CD8-positive, alpha-beta memory T cell (primary cell): ENCODE measurements around the gene PRUNE2. TPM values are rescaled to one million over a fixed set of nuclear protein-coding genes. Genes with fewer than 3 reads are reported as not detected.

Experiments
- CTCF ChIA-PET: fragments of 350-600 bp; sonication (Branson Sonifier 250); formaldehyde crosslinking; loops from one replicate; lab custom pipeline; 2021; ENCODE audit warnings: antibody characterized with exemption; lab: Charles Lee
- POLR2A ChIA-PET: fragments of 350-600 bp; sonication (Branson Sonifier 250); formaldehyde crosslinking; loops from one replicate; lab custom pipeline; 2021; ENCODE audit warnings: antibody characterized with exemption; lab: Charles Lee
- DNase-seq, 5 donors: peaks; one replicate each; pipeline versions ENCODE4 v3.0.0 to v3.0.0-alpha.2; 2020 to 2022; ENCODE audit warnings: mixed read lengths in 1 of 5
- H3K27ac ChIP-seq: one replicate; pipeline ENCODE4 v1.7.0; 2013; ENCODE audit warnings: low read depth, mild to moderate bottlenecking, low read length, moderate library complexity
- H3K27me3 ChIP-seq: 2 replicates; pipeline ENCODE4 v1.7.0; 2013; ENCODE audit warnings: low read length, mild to moderate bottlenecking; ENCODE audit not compliant: insufficient read depth, poor library complexity, severe bottlenecking
- H3K36me3 ChIP-seq: 2 replicates; pipeline ENCODE4 v1.7.0; 2013; ENCODE audit warnings: mild to moderate bottlenecking, low read length, moderate library complexity; ENCODE audit not compliant: insufficient read depth
- H3K4me1 ChIP-seq: 2 replicates; pipeline ENCODE4 v1.7.0; 2013; ENCODE audit warnings: mild to moderate bottlenecking, low read length, moderate library complexity; ENCODE audit not compliant: insufficient read depth
- H3K4me3 ChIP-seq: 2 replicates; pipeline ENCODE4 v1.7.0; 2013; ENCODE audit warnings: mild to moderate bottlenecking, low read length
- H3K9me3 ChIP-seq: 2 replicates; pipeline ENCODE4 v1.7.0; 2013; ENCODE audit warnings: mild to moderate bottlenecking, low read length
- H3K27ac Mint-ChIP-seq, 8 donors: one replicate each; pipeline ENCODE4 v1.8.0; 2020 to 2021; ENCODE audit warnings: mixed read lengths in 8 of 8, mild to moderate bottlenecking in 6 of 8, inconsistent platforms in 3 of 8, moderate library complexity in 3 of 8
- H3K27me3 Mint-ChIP-seq, 2 donors: one replicate each; pipeline ENCODE4 v1.8.0; 2020 to 2021; ENCODE audit warnings: mixed read lengths in 2 of 2, mild to moderate bottlenecking in 1 of 2, moderate library complexity in 1 of 2
- H3K36me3 Mint-ChIP-seq, 3 donors: one replicate each; pipeline ENCODE4 v1.8.0; 2020 to 2021; ENCODE audit warnings: mixed read lengths in 3 of 3, inconsistent platforms in 1 of 3, mild to moderate bottlenecking in 1 of 3
- H3K4me1 Mint-ChIP-seq, 3 donors: one replicate each; pipeline ENCODE4 v1.8.0; 2020 to 2021; ENCODE audit warnings: mixed read lengths in 3 of 3, inconsistent platforms in 1 of 3, mild to moderate bottlenecking in 1 of 3
- H3K4me3 Mint-ChIP-seq, 7 donors: one replicate each; pipeline ENCODE4 v1.8.0; 2020 to 2021; ENCODE audit warnings: mixed read lengths in 7 of 7, mild to moderate bottlenecking in 6 of 7, moderate library complexity in 4 of 7, inconsistent platforms in 2 of 7
- H3K9me3 Mint-ChIP-seq, 5 donors: one replicate each; pipeline ENCODE4 v1.8.0; 2020 to 2022; ENCODE audit warnings: mixed read lengths in 5 of 5, mild to moderate bottlenecking in 3 of 5, moderate library complexity in 2 of 5, inconsistent platforms in 1 of 5
- polyA plus RNA-seq: library from polyadenylated mRNA; unstranded; fragments of 300-500 nt; fragmentation: Illumina TruSeq; gene quantifications from one replicate; pipeline ENCODE4 v1.2.3, GENCODE V29; 2021
- total RNA-seq, 2 experiments: library from RNA; stranded (reverse); gene quantifications; one replicate each; pipeline ENCODE4 v1.2.3, GENCODE V29; 2021

Gene PRUNE2
- total and polyA plus RNA-seq, 3 experiments from 2014 or later: 0.21 to 0.53 (median 0.48) TPM

GRCh38 chr9:76720245-76720644, 185.7 kb downstream of the PRUNE2 start:
- Mint-ChIP-seq H3K27me3 (peaks cover 10 to 29% of the 10 kb centered on the region in 2 donors), H3K9me3 (no peaks in the 10 kb centered on the region), H3K27ac (no peak overlapping the region), H3K4me3 (no peak overlapping the region), H3K36me3 (no peaks in the 10 kb centered on the region), H3K4me1 (no peaks in the 10 kb centered on the region)
- no peak for DNase-seq
- H3K27ac ChIP-seq: no peak overlapping the region
- H3K36me3 ChIP-seq: no peaks in the 10 kb centered on the region
- no peak overlapping the region for H3K4me3 ChIP-seq
- ChIA-PET POLR2A (no interaction called here), CTCF (interaction anchor here (1.3 kb wide), 1 partner anchor 16 kb away, joined by 3 read pairs; no protein-coding TSS in a partner anchor)
- no peaks in the 10 kb centered on the region for H3K27me3 ChIP-seq
- no peaks in the 10 kb centered on the region for H3K4me1 ChIP-seq
- H3K9me3 ChIP-seq: no peaks in the 10 kb centered on the region

- Mint-ChIP-seq H3K4me3 (no peak overlapping the region), H3K4me1 (no peaks in the 10 kb centered on the region), H3K9me3 (no peaks in the 10 kb centered on the region), H3K27ac (no peak overlapping the region), H3K27me3 (peaks cover 15 to 26% of the 10 kb centered on the region in 2 donors), H3K36me3 (no peaks in the 10 kb centered on the region)
- no peaks in the 10 kb centered on the region for H3K4me1 ChIP-seq
- H3K9me3 ChIP-seq: no peaks in the 10 kb centered on the region
- DNase-seq: no peak
- no peak overlapping the region for H3K4me3 ChIP-seq
- POLR2A ChIA-PET: no interaction called here
- H3K36me3 ChIP-seq: no peaks in the 10 kb centered on the region
- H3K27me3 ChIP-seq: no peaks in the 10 kb centered on the region
- H3K27ac ChIP-seq: no peak overlapping the region
- CTCF ChIA-PET: no interaction called here
Observed at GRCh38 chr9:76718166-76718565, 187.7 kb downstream of the PRUNE2 start.

DNA sequence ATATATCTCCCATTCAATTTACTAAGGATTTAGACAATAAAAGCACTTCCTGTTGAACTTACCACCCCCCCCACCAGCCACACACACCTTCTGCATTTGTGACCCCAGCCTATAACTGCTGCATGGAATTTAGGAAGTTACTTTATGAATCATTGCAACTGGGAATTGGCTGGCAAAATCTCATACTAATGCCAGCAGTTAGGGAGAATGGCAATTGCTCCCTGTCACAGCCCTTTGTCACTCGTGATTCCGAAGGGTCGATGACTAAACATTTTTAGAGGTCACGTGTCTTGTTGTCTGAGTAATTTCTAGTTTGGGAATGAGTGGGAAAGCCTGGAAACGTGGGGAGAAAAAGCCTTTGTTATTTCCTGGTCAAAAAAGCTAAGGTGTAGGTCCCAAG, 188.3 kb downstream of the PRUNE2 start:
- no peak overlapping the region for H3K4me3 Mint-ChIP-seq
- H3K4me1 Mint-ChIP-seq: no peaks in the 10 kb centered on the region
- H3K9me3 ChIP-seq: no peaks in the 10 kb centered on the region
- no peaks in the 10 kb centered on the region for H3K36me3 ChIP-seq
- no peak for DNase-seq
- peaks cover 15 to 23% of the 10 kb centered on the region in 2 donors for H3K27me3 Mint-ChIP-seq
- no peak overlapping the region for H3K4me3 ChIP-seq
- H3K9me3 Mint-ChIP-seq: no peaks in the 10 kb centered on the region
- H3K36me3 Mint-ChIP-seq: no peaks in the 10 kb centered on the region
- no peaks in the 10 kb centered on the region for H3K27me3 ChIP-seq
- CTCF ChIA-PET: interaction anchor here (1.4 kb wide), 1 partner anchor 13 kb away, joined by 3 read pairs; no protein-coding TSS in a partner anchor
- POLR2A ChIA-PET: no interaction called here
- H3K27ac Mint-ChIP-seq: no peak overlapping the region
- no peak overlapping the region for H3K27ac ChIP-seq
- H3K4me1 ChIP-seq: no peaks in the 10 kb centered on the region

DNA sequence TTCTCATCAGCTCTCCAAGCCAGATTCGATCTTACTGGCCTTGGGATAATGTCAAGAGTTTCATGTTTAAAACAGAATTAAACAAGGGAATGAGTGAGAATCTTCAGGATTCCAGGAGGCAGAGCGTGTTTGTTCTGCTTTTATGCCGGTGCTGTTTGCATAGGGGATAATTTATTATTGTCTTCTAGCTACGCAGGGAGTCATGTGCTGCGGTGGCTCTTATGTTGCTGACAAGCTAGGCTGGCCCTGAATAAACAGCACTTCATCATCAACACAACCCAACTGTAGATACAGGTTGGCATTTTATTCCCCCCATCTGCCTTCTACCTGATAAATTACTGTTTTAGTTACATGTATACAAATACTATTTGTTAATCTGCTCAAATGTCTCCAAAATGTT, 188.7 kb downstream of the PRUNE2 start:
- no peaks in the 10 kb centered on the region for H3K4me1 ChIP-seq
- no peak for DNase-seq
- no peaks in the 10 kb centered on the region for H3K9me3 ChIP-seq
- peaks cover 14 to 22% of the 10 kb centered on the region in 2 donors for H3K27me3 Mint-ChIP-seq
- H3K27ac ChIP-seq: no peak overlapping the region
- H3K27me3 ChIP-seq: no peaks in the 10 kb centered on the region
- CTCF ChIA-PET: interaction anchor here (1.4 kb wide), 1 partner anchor 13 kb away, joined by 3 read pairs; no protein-coding TSS in a partner anchor
- POLR2A ChIA-PET: no interaction called here
- H3K36me3 ChIP-seq: no peaks in the 10 kb centered on the region
- no peak overlapping the region for H3K4me3 ChIP-seq
- no peaks in the 10 kb centered on the region for H3K9me3 Mint-ChIP-seq
- H3K27ac Mint-ChIP-seq: no peak overlapping the region
- no peaks in the 10 kb centered on the region for H3K36me3 Mint-ChIP-seq
- no peaks in the 10 kb centered on the region for H3K4me1 Mint-ChIP-seq
- H3K4me3 Mint-ChIP-seq: no peak overlapping the region

DNA sequence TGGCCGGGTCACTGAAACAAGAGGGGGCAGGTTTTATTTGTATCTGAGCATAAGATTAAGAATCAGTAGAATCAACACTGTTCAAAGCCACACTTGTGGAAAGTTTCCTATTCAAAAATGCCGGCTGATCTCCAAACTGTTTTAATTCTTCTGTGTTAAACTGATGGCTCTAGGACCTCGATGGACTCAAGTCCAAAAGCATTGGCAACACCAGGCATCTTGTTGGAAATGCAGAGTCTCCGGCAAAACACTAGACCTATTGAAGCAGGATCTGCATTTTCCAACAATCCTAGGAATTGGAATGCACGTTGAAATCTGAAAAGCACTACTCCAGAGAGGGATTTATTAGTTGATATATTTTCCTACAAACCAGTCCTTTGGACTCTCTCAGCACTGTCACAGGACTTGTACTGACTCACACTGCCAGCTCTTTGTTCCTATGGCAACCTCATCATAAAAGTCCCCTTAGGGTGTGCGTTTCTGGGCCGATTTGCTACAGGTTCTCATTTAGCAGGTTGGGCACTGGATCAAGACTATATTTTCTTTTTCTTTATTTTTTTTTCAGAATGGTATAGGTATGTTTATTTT, 189.7 kb downstream of the PRUNE2 start:
- H3K27me3 ChIP-seq: no peaks in the 10 kb centered on the region
- no peak overlapping the region for H3K4me3 ChIP-seq
- Mint-ChIP-seq H3K36me3 (no peaks in the 10 kb centered on the region), H3K4me1 (no peaks in the 10 kb centered on the region), H3K27me3 (peaks cover 13 to 25% of the 10 kb centered on the region in 2 donors), H3K9me3 (no peaks in the 10 kb centered on the region), H3K4me3 (no peak overlapping the region), H3K27ac (no peak overlapping the region)
- no peaks in the 10 kb centered on the region for H3K4me1 ChIP-seq
- CTCF ChIA-PET: no interaction called here
- no peak overlapping the region for H3K27ac ChIP-seq
- no peaks in the 10 kb centered on the region for H3K9me3 ChIP-seq
- DNase-seq: no peak
- POLR2A ChIA-PET: no interaction called here
- no peaks in the 10 kb centered on the region for H3K36me3 ChIP-seq

- ChIA-PET POLR2A (no interaction called here), CTCF (interaction anchor here (1.2 kb wide), 1 partner anchor 10 kb away, joined by 3 read pairs; no protein-coding TSS in a partner anchor)
- no peaks in the 10 kb centered on the region for H3K9me3 Mint-ChIP-seq
- peaks cover 17 to 43% of the 10 kb centered on the region in 2 donors for H3K27me3 Mint-ChIP-seq
- no peak overlapping the region for H3K27ac Mint-ChIP-seq
- H3K36me3 ChIP-seq: no peaks in the 10 kb centered on the region
- no peaks in the 10 kb centered on the region for H3K4me1 Mint-ChIP-seq
- no peaks in the 10 kb centered on the region for H3K9me3 ChIP-seq
- no peak for DNase-seq
- H3K4me3 Mint-ChIP-seq: no peak overlapping the region
- no peaks in the 10 kb centered on the region for H3K27me3 ChIP-seq
- H3K4me1 ChIP-seq: no peaks in the 10 kb centered on the region
- no peak overlapping the region for H3K27ac ChIP-seq
- H3K4me3 ChIP-seq: no peak overlapping the region
- H3K36me3 Mint-ChIP-seq: no peaks in the 10 kb centered on the region
Observed at GRCh38 chr9:76713381-76713780, 192.5 kb downstream of the PRUNE2 start.

DNA sequence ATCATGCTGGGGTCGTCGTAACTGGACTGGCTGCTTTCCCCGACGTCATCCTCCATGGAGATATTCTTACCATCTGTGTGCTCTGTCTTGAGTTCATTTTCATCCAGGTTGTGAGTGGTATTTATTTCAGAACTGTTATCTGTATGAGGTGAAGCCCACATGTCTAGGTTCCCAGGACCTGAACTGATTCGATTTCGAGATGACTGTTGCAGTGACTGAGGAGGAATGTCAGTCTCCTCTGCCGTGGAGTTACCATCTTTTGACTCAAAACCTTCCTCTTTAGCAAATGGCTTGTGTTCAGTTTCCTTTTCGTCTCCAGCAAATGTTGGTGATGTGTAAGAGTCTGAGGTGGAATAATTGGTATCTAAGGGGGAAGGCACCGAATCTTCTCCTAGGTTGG, 196.9 kb downstream of the PRUNE2 start:
- no peak overlapping the region for H3K4me3 Mint-ChIP-seq
- DNase-seq: no peak
- H3K27ac Mint-ChIP-seq: no peak overlapping the region
- H3K27me3 Mint-ChIP-seq: peaks cover 26 to 65% of the 10 kb centered on the region in 2 donors
- H3K4me3 ChIP-seq: no peak overlapping the region
- ChIA-PET POLR2A (no interaction called here), CTCF (no interaction called here)
- no peaks in the 10 kb centered on the region for H3K9me3 Mint-ChIP-seq
- peaks cover 0 to 5% (median 0%) of the 10 kb centered on the region in 3 donors for H3K4me1 Mint-ChIP-seq
- H3K27ac ChIP-seq: no peak overlapping the region
- H3K9me3 ChIP-seq: no peaks in the 10 kb centered on the region
- peaks cover 4% of the 10 kb centered on the region for H3K4me1 ChIP-seq
- H3K36me3 ChIP-seq: no peaks in the 10 kb centered on the region
- H3K27me3 ChIP-seq: no peaks in the 10 kb centered on the region
- H3K36me3 Mint-ChIP-seq: no peaks in the 10 kb centered on the region

- Histone ChIP-seq H3K27ac (no peak overlapping the region), H3K9me3 (no peaks in the 10 kb centered on the region), H3K27me3 (no peaks in the 10 kb centered on the region), H3K4me1 (peaks cover 4% of the 10 kb centered on the region), H3K36me3 (no peaks in the 10 kb centered on the region), H3K4me3 (no peak overlapping the region)
- POLR2A ChIA-PET: no interaction called here
- no peak for DNase-seq
- CTCF ChIA-PET: interaction anchor here (6.9 kb wide), 1 partner anchor 260 kb away, joined by 38 read pairs; no protein-coding TSS in a partner anchor
- H3K27ac Mint-ChIP-seq: no peak overlapping the region
- no peak overlapping the region for H3K4me3 Mint-ChIP-seq
- H3K36me3 Mint-ChIP-seq: no peaks in the 10 kb centered on the region
- peaks cover 0 to 5% (median 0%) of the 10 kb centered on the region in 3 donors for H3K4me1 Mint-ChIP-seq
- no peaks in the 10 kb centered on the region for H3K9me3 Mint-ChIP-seq
- peaks cover 21 to 77% of the 10 kb centered on the region in 2 donors for H3K27me3 Mint-ChIP-seq
Observed at GRCh38 chr9:76707510-76707909, 198.4 kb downstream of the PRUNE2 start.
